C4-2B (cell line): ENCODE measurements around the gene TTC16.

Experiments used
- CTCF ChIP-seq: fragments of 450-650 bp; conservative IDR thresholded peaks from 2 replicates; pipeline ENCODE4 v1.5.1; 2017; ENCODE audit warnings: mild to moderate bottlenecking
- ZFX ChIP-seq: fragments of 450-650 bp; IDR thresholded peaks from 2 replicates; pipeline ENCODE4 v1.6.1; 2017

DNA sequence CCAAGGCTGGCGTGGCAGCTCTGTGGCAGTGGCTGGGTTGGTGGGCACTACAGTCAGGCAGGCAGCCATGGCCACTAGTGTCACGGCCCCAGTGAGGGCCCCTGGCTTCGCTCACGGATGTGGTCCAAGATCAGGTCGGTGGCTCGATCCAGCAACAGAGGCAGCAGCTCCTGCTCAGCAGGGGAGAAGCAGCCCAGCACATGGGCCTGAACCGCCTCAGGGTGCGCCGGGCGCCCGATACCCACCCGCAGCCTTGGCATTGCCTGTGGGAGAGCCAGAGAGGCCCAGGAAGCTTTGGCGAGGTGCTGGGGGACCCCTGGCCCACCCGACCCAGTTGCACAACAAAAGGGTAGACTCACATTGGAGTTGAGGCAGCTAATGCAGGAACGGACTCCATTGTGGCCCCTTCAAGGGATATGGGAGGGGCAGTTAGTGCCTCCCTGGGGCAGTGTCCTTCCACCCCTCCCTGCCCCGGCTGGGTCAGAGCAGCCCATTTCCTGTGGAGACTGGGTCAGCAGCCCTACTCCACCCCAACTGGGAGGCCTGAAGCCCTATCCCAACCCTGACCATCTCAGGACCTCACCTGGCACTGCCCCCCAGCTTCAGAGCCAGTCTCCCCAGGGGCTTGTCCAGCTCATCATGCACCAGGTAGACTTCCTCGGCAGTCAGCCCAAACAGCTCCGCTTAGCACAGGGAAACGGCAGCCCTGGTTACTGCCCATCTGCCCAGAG, 1.7 kb upstream of the TTC16 start:
- no peak for TF ChIP-seq CTCF
- no peak for TF ChIP-seq ZFX
